ENCODE data around the gene FMO3.

Gene FMO3

DNA sequence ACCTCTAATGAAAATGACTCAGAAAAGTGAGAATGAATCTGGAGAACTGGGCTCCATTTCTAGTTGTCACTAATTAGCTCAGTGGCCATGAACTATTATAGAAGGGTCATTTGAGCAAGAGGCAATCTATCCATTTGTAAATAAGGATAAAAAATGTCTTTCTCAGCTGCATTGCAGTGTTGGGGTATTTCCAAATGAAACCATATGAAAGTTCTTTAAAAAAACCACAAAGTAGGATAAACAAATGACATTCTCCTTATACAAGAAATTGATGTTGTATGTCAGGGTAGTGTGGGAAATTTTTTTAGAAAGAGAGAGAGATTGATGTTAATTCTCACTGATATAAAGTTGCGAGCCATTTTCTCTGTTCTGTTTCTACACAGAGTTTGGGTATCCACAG is 26.0 kb downstream of the FMO3 start:
- no peak for DNase-seq (ENCODE audit: low read depth)

DNA sequence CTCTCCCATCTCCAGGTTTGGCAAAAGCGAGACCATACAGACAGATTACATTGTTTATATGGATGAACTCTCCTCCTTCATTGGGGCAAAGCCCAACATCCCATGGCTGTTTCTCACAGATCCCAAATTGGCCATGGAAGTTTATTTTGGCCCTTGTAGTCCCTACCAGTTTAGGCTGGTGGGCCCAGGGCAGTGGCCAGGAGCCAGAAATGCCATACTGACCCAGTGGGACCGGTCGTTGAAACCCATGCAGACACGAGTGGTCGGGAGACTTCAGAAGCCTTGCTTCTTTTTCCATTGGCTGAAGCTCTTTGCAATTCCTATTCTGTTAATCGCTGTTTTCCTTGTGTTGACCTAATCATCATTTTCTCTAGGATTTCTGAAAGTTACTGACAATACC is 26.4 kb downstream of the FMO3 start:
- no peak for DNase-seq (ENCODE audit: low read depth)

DNA sequence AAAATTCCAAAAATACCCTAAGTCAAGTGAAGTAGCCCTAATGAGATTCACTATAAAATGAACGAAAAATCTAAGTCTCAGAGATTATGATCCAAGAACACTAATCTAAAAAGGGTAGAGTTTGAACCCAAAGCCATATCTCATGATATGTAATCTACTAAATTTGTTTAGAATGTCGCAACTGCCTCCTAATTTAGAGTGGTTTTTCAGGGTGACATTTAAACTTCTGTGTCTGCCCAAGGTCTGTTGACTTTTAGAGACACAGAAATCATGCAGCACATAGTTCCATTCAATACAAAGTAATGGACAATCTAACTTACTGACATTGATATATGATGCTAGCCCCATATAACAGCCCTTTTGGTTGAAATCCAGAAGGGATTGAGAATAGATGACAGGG is 28.9 kb downstream of the FMO3 start:
- no peak for DNase-seq (ENCODE audit: low read depth)

DNA sequence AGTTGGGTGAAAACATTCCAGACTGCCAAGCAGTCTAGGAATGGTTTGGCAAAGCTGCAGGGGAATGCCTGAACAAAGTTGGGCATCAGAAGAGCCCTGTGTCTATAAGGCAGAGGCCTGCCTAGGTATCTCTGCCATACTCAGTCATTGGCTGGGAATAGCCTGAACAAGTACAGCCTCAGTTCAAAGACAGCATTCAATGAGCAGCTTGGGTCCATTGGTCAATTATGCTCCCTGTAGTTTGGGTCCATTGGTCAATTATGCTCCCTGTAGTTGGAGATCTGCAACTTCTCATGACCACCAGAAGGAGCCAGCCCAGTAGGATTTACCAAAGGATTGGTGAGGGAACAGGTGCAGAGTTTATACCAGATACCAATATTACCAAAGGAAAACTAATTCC is 31.6 kb downstream of the FMO3 start:
- no peak for DNase-seq (ENCODE audit: low read depth)

DNA sequence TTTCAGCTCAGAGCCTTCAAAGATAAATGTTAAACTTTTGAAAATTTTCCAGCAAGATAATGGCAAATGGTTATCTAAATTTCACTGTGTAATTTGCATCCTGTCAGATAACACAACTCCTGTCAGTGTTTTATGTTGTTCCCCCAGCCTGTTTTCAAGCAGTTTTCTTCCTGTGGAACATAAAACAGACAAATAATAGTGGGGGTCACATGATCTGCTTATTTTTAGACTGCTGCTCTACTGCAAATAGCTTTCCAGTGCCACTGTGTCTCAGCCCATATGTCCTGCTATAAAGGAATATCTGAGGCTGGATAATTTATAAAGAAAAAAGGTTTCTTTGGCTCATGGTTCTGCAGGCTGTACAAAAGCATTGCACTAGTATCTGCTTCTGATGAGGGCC is 32.2 kb downstream of the FMO3 start:
- no peak for DNase-seq (ENCODE audit: low read depth)

DNA sequence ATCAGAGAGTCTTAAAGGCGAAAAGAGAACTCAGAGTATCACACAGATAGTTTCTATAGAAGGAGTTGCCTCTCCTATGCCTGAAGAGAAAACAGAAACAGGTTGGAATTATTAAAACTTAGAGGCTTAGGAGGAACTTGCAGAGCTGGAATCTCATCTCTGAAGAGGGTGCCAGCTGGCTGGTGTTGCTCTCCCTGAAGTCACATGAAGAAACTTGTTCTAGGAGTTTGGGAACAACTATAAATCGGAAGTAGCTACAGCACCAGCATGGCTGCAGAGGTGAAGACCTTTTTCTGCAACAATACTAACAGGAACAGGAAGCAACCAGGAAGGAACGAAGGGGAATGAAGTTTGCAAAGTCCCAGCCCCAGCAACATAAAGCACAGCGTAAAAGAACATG is 35.8 kb downstream of the FMO3 start:
- no peak for DNase-seq (ENCODE audit: low read depth)

DNA sequence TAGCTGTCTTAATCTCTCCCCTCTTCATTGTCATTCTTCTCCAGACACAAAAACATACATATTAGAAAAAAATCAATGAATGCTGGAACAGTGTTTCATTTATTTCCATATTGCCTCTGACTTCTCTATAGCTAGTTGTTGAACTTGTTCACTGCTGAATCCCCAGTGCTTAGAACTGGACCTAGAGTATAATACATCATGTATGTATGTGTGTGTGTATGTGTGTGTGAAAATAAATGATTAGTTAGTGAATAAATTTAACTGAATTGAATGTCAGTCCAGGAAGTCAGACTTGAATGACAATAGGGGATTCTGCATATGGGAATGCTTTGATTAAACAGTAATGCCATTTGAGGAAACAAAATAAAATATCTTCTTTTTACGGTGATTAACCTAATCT is 36.4 kb downstream of the FMO3 start:
- DNase-seq (ENCODE audit: low read depth) = no peak

DNA sequence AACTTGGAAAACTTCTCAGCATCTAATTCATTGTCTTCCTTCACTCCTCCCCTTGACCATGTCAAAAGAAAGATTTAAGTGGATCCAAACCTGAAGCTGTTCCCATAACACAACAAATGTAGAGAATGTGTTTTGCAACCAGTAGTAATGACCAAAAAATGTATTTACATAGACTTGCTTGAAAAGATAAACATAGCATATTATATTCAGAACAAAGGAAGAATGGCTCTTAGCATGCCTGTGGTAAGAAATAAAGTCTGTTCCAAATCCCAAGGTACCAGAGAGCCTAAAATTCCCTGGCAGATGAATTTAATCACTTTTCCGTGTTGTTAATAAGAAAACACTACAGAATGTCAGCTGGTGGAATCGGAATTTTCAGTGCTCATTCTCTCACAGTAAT is 36.8 kb downstream of the FMO3 start:
- peak; percentile 19 for DNase-seq (ENCODE audit: low read depth)

DNA sequence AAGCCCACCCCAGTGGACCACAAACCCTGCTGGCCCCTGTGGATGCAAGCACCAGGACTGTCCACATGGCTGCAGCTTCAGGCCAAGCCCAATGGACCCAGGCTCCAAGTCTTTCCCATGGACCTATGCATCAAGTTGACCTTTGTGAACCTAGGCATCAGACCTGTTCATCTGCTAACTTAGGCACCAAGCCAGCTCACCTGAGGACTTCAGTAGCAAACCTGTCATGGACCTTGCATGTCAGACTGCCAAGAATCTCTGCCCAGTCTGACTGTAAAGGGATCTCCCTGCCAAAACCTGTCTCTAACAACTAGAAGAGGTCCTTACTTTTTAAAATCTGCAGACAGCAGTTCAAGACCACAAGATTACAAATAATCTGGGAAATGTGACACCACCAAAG is 37.8 kb downstream of the FMO3 start:
- DNase-seq (ENCODE audit: low read depth) = no peak

DNA sequence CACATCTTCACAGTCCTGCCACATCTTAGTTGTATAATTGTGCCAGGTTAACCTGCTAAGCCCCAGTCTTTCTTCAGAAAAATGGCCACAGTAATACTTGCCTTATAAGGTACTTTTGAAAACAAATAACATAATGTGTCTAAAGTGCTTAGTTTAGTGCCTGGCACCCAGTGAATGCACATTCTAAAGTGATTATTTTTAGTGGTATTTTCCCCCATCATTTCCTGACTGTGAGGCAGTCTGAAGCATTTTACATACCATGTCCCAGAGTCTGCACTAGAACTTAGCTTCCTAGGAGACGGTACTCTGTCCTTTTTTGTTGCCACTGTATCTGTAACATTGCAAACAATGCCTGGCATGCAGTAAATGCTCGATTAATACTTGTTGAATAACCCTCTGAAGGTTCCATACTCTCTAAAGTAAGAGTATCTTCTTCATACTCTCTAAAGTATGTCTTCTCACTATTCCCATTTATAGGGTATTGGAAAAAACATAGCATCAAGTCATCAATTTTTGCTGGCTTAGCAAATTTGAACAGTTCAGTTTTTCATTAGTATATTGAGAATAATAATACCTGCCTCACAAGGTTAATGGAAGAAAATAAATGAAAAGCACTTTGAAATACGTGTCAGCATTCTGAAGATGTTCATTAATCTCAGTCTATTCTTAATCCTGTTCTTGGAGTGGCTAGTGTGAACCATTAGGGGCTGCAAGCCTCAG is 43.7 kb downstream of the FMO3 start:
- DNase-seq (ENCODE audit: low read depth) = no peak

DNA sequence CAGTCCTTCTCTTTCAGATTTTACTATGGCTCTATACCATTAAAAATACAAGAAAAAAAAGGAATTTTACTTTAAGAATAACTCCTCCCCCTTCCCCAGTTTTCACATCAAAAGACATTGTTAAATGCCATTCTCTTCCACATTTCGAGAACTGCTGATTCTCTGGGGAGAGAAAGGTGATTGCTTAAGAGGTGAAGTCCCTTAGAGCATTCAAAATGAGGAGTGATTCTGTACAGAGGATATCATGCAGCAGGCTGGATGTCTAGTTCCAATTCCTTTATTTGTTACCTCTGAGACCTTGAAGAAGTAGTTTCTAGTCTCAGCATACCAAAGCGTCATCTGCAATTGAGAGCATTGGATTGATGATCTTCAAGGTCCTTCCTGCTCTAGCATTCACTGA is 46.9 kb downstream of the FMO3 start:
- DNase-seq (ENCODE audit: low read depth) = no peak

DNA sequence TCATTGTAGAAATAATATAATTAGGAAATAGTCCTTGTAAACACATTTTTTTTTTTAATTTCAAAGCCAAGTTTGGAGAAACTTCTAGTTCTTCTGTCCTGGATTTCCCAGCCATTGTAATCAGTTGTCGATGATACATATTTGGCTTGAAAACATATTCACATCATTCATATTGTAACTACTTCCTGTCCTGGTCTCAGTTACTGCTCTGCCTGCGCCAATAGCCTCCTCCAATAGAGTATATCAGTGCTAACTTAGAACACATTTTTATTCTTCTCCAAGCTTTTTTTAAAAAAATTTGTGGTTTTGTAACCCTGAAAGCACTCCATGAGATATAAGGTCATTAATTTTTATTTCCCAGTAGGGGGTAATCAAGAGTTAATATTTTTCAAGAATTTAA is 48.3 kb downstream of the FMO3 start:
- no peak for DNase-seq (ENCODE audit: low read depth)

DNA sequence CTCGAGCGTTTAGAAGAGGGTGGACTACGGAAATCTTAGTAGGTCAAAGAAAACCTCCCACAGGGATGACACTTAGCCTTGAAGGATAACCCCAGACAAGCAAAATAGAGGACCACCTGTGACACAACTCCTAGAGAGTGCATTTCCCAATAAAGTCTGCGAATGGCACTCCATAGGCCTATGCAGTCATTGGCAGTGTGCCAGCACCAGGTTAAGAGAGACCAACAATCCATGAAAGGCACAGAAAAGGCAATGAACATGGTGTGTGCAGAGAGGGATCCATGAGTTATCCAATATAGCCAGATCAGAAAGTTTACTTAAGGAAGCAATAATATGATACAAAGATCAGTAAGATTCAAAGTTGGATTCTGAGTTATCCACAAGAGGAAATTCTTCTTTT is 49.2 kb downstream of the FMO3 start:
- no peak for DNase-seq (ENCODE audit: low read depth)

DNA sequence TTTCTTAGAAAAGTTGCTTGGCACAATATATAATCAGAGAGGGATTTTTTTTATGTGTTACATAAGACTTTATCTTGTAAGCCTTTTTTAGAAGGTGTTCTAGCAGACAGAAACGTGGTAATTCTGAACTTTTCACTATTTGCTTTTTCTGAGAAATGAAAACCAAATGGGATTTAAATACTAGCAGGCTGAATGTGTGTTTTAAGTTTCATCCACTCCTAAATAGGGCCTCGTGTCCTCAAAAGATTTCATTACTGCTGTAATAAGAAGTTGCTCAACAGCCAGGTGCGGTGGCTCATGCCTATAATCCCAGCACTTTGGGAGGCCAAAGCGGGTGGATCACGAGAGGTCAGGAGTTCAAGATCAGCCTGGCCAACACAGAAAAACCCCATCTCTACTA is 49.7 kb downstream of the FMO3 start:
- DNase-seq (ENCODE audit: low read depth) = no peak

DNA sequence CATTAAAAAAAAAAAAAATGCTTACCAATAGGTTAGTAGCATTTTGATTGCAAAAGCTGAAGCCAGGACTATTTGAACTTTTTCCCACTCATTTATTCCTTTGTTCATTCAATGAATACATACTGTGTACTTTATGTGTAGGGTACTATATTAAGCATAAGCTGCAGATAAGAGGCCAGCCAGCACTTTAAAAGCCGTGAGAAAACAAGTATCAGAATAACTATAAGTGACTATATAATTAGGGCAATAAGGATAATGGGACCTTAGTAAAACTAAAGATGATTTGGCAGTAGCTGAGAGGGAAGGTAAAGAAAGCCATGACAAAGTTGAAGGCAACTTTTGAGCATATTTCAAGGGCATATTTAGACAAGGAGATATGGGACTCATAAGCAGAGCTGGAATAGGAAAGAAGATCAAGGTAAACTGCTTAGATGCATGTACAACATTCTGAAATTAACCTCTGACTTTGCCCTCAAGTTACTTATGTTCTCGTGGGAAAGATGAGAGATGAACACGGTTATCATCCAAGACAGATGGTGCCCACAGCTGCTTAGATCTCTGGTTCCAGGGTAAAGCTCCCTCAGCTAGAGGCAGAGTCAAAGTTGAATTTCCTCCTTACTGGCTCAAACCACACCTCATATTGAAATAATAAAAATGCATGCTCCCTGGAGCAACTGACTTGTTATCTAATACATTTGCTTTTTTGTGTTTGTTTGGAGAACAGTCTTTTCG is 50.4 kb downstream of the FMO3 start:
- no peak for DNase-seq (ENCODE audit: low read depth)

DNA sequence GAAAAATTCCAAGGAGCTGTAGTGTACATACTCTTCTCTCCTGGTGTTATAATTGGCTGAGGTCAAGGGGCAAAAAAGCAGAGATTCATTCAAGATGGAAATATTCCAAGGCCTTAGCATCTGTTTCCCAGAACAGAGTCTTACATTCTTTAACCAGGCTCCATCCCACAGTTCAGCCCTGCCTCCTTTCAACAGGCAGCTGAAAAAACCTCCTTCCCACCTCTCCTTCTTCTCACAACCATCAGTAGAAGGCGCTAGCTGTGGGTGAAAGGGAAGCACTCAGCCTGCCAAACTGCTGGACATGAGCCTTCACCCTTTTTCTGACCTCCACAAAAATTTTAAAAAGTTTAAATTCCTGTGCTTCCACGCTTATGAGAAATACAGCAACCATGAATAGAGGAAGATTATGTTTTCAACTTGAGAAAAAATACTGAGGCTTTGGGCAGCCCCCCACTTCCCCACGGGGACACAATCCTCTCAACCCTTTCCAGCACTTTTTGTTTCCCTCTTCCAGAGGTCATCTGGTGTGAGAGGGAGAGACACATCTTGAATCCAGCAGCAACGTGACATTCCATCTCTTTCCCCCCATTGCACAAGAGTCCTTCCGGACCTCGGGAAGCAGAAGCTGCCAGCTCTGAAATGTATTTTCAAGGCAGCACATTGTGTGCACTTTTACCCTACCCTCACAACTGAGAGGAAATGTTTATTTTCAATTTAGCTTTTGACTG is 51.1 kb downstream of the FMO3 start:
- DNase-seq (ENCODE audit: low read depth) = peak; percentile 19

DNA sequence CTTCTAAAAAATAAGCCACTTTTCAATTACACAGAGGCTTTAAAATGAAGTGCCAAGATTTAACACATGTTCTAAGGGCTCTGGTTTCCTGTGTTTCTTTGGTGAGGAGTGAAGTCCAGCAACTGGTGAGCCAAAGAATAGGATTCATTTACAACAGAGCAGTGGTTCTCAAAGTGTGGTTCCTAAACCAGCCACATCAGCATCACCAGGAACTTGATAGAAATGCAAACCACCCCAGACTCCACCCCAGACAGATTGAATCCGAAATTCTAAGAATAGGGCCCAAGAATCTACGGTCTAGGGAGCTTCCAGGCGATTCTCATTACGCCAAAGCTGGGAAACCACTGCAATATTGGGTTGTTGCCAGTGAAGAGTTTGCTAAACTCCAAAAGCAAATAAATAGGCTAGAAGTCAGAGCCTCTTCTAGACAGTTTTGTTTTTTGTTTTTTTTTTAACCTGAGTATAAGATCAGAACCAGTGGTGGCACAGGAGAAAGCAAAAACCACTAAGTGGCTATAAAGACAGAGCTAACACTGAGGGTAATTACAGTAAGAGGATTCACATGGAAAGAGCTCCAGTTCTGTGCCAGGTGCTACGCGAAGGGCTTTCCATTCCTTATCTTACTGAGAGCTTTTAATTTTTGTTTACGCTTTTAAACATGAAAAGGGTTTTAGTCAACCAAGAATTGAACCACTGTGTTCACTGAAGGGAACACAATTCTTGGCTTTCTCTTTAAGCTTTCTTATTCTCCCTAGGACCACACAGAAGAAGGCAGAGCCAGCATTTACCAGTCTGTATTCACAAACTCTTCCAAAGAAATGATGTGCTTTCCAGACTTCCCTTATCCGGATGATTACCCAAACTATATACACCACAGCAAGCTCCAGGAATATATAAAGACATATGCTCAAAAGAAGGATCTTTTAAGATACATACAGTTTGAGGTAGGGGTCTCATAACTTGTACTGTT is 52.0 kb downstream of the FMO3 start:
- no peak for DNase-seq (ENCODE audit: low read depth)

DNA sequence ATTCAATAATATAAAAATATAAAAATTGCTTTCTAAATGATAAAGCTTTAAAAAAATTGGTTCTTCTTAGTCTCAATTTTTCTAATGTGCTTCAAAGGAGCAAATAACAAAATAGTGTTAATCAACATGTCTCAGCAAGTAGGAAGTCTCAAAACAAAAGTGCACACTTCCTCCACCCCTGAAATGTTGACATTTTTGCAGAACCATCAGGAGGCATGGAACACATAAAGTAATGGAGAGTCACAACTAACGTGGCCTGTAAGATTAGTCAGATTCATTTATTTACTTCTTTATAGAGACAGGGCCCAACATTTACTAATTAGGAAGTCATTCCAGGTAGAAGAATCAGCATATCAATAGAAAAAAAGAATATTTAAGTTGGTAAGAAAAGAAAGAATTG is 59.5 kb downstream of the FMO3 start:
- no peak for DNase-seq (ENCODE audit: low read depth)

DNA sequence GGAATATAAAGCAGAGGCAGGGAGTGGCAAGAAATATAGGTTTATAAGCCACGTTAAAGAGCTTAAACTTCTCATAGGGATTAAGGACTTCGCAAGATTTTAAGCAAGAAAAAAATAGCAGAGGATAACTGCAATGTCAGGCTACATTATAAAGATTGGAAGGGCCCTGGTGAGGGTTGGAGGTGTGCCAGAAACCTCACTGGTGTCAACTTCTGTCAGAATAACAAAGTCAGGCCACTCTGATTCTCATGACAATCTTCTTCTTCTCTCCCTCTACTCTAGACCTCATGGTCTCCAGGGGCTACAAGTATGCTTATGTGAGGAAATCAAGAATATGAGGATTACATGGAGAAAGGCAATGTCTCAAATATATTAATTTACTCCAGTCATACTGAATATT is 61.8 kb downstream of the FMO3 start:
- DNase-seq (ENCODE audit: low read depth) = no peak

DNA sequence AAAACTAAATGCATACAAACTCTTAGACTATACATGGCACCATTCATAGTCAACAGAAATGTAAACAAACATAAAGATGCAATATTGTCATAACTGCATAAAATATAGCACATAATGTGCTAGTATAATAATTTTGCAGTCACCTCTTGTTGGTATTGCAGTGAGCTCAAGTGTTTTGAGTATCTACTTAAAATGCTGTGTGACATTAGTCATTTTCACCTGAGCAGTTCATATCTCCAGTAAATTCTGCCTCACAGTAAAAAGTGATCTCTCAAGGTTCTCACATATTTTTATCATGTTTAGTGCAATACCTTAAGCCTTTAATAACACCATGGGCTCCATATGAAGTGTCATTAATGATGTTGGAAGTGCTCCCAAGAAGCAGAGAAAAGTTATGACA is 64.8 kb downstream of the FMO3 start:
- no peak for DNase-seq (ENCODE audit: low read depth)

DNA sequence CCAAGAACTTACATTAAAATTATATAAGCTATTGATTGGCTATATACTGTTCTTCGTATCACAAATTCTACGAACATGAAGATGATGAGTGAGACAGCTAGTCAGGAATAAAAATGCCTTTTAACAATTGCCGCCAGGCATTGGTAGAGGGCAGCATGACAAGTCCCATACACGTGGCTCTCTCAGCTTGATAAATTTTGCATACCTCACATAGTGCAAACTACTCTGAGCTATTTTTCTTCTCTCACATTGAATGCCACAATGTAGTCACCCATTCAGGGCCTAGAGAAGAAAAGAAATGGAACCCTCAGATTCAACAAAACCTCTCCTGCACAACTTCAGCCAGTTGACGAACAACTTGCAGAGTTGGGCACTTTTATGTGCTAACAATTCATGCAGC is 67.4 kb downstream of the FMO3 start:
- no peak for DNase-seq (ENCODE audit: low read depth)

DNA sequence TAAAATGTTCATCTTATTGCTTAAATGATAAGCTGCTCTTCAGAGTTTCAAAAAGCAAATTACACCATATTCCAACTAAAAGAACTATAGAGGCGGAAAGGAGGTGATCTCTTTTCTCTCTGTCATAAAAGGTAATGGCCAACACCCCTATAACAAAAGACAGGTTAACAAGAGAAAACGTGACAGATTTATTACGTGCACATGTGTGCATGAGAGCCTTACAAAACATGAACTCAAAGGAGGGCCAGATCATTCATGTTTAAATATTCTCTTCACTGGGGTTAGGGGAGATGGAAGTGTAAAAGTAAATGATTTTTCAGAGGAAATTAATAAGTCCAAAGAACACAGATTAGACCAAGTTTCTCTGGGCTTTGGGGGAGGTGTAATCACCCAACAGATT is 67.8 kb downstream of the FMO3 start:
- DNase-seq (ENCODE audit: low read depth) = no peak
